Esophagus muscularis mucosa (tissue), 4 donors: Measurements from ENCODE around the gene KCNJ10.

ENCODE experiments used
- EP300 ChIP-seq: sonication (generic); formaldehyde crosslinking; IDR thresholded peaks from one replicate; pipeline ENCODE4 v1.6.1; 2017; ENCODE audit warnings: antibody characterized with exemption
- POLR2A ChIP-seq: fragments of 450-650 bp; IDR thresholded peaks from one replicate; pipeline ENCODE4 v1.6.1; 2017; ENCODE audit warnings: antibody characterized with exemption, moderate library complexity, mild to moderate bottlenecking, low read depth
- POLR2AphosphoS5 ChIP-seq, 2 donors: sonication (generic); formaldehyde crosslinking; IDR thresholded peaks; one replicate each; pipeline ENCODE4 v1.6.1; 2017; ENCODE audit warnings: antibody characterized with exemption in 2 of 2
- TF ChIP-seq, protein P1 (sequence below), 3 experiments: fragments of 200-600 bp in 2 of 3; fragments of 450-650 bp in 1 of 3; sonication (generic) in 2 of 3; IDR thresholded peaks; one replicate each; pipeline ENCODE4 v1.5.1; 2017 to 2019; ENCODE audit warnings: antibody characterized with exemption in 3 of 3, mild to moderate bottlenecking in 2 of 3, moderate library complexity in 1 of 3

- TF ChIP-seq POLR2A (no peak), EP300 (no peak), POLR2AphosphoS5 (IDR thresholded peaks at IDR 0.05) (no peak)
- TF ChIP-seq, protein P1, sequence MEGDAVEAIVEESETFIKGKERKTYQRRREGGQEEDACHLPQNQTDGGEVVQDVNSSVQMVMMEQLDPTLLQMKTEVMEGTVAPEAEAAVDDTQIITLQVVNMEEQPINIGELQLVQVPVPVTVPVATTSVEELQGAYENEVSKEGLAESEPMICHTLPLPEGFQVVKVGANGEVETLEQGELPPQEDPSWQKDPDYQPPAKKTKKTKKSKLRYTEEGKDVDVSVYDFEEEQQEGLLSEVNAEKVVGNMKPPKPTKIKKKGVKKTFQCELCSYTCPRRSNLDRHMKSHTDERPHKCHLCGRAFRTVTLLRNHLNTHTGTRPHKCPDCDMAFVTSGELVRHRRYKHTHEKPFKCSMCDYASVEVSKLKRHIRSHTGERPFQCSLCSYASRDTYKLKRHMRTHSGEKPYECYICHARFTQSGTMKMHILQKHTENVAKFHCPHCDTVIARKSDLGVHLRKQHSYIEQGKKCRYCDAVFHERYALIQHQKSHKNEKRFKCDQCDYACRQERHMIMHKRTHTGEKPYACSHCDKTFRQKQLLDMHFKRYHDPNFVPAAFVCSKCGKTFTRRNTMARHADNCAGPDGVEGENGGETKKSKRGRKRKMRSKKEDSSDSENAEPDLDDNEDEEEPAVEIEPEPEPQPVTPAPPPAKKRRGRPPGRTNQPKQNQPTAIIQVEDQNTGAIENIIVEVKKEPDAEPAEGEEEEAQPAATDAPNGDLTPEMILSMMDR (IDR thresholded peaks at IDR 0.05), result no peak
Measured at GRCh38 chr1:160090760-160091159, 20.8 kb upstream of the KCNJ10 start.
